CD14-positive monocyte (primary cell): ENCODE data around the gene HMOX2. TPM values are rescaled to one million over a fixed set of nuclear protein-coding genes. Genes with fewer than 3 reads are reported as not detected.
A peak's percentile ranks its signal among the peaks of the same experiment; 100 is the strongest.

ENCODE experiments used
- DNase-seq, 3 donors: peaks; one replicate each; pipeline ENCODE4 v3.0.0-alpha.2; 2011 to 2022
- H2AFZ ChIP-seq: 2 replicates; pipeline ENCODE4 v1.6.0; 2012; ENCODE audit warnings: mild to moderate bottlenecking, low read depth, low read length, inconsistent platforms; ENCODE audit not compliant: insufficient read depth, poor library complexity, severe bottlenecking
- H3K27ac ChIP-seq, 2 donors: 1 replicate in 1 of 2; 2 replicates in 1 of 2; pipeline ENCODE4 v1.5.1; 2012 to 2013; ENCODE audit warnings: low read length in 2 of 2, control low read depth in 1 of 2, inconsistent platforms in 1 of 2, low read depth in 1 of 2, mild to moderate bottlenecking in 1 of 2
- H3K27me3 ChIP-seq, 2 donors: one replicate each; pipeline versions ENCODE4 v1.6.0 to v1.6.1; 2011 to 2013; ENCODE audit warnings: low read length in 2 of 2; ENCODE audit not compliant: control insufficient read depth in 2 of 2, insufficient read depth in 2 of 2
- H3K36me3 ChIP-seq, 2 donors: replicated peaks in 1 of 2; 1 replicate in 1 of 2; 2 replicates in 1 of 2; pipeline versions ENCODE4 v1.5.1 to v1.6.1; 2012 to 2013; ENCODE audit warnings: low read length in 2 of 2, control low read depth in 1 of 2, inconsistent platforms in 1 of 2, mild to moderate bottlenecking in 1 of 2; ENCODE audit not compliant: insufficient read depth in 2 of 2, control insufficient read depth in 1 of 2
- H3K4me1 ChIP-seq, 2 donors: 1 replicate in 1 of 2; 2 replicates in 1 of 2; pipeline versions ENCODE4 v1.5.1 to v1.6.1; 2012 to 2013; ENCODE audit warnings: low read length in 2 of 2, control low read depth in 1 of 2, inconsistent platforms in 1 of 2, mild to moderate bottlenecking in 1 of 2, moderate library complexity in 1 of 2; ENCODE audit not compliant: insufficient read depth in 2 of 2, control insufficient read depth in 1 of 2
- H3K4me2 ChIP-seq: replicated peaks from 2 replicates; pipeline ENCODE3; 2012; ENCODE audit warnings: low read length, moderate library complexity, mild to moderate bottlenecking; ENCODE audit not compliant: poor library complexity, severe bottlenecking; ENCODE audit errors: extremely low read depth
- H3K4me3 ChIP-seq, 3 experiments: fragments of 200-600 bp in 1 of 3; sonication (generic) in 1 of 3; replicated peaks in 1 of 3; 1 replicate in 2 of 3; 2 replicates in 1 of 3; pipeline ENCODE4 v1.5.1; 2011 to 2013; ENCODE audit warnings: low read length in 3 of 3, mild to moderate bottlenecking in 3 of 3, control low read depth in 2 of 3, low read depth in 2 of 3, inconsistent platforms in 1 of 3, moderate library complexity in 1 of 3
- H3K79me2 ChIP-seq: 2 replicates; pipeline ENCODE4 v1.6.0; 2012; ENCODE audit warnings: mild to moderate bottlenecking, control low read depth, inconsistent platforms, low read length, moderate library complexity; ENCODE audit not compliant: insufficient read depth
- H3K9ac ChIP-seq: 2 replicates; pipeline ENCODE4 v1.6.0; 2017; ENCODE audit warnings: low read length, mild to moderate bottlenecking; ENCODE audit not compliant: insufficient read depth, poor library complexity, severe bottlenecking
- H3K9me3 ChIP-seq, 2 donors: replicated peaks in 1 of 2; 1 replicate in 1 of 2; 2 replicates in 1 of 2; pipeline versions ENCODE4 v1.5.1 to v1.6.1; 2012 to 2013; ENCODE audit warnings: low read length in 2 of 2, control low read depth in 1 of 2; ENCODE audit not compliant: control insufficient read depth in 1 of 2, insufficient read depth in 1 of 2
- H4K20me1 ChIP-seq: 2 replicates; pipeline ENCODE4 v1.6.0; 2012; ENCODE audit warnings: mild to moderate bottlenecking, low read length, control low read depth, moderate library complexity; ENCODE audit not compliant: insufficient read depth
- H3K27ac Mint-ChIP-seq, 7 donors: one replicate each; pipeline ENCODE4 v1.8.0; 2020; ENCODE audit warnings: mild to moderate bottlenecking in 7 of 7, mixed read lengths in 7 of 7, moderate library complexity in 6 of 7, inconsistent platforms in 2 of 7
- H3K27me3 Mint-ChIP-seq, 3 donors: one replicate each; pipeline ENCODE4 v1.8.0; 2021 to 2022; ENCODE audit warnings: low read depth in 3 of 3, mild to moderate bottlenecking in 3 of 3, mixed read lengths in 3 of 3, moderate library complexity in 3 of 3, inconsistent platforms in 1 of 3
- H3K36me3 Mint-ChIP-seq, 2 donors: one replicate each; pipeline ENCODE4 v1.8.0; 2020; ENCODE audit warnings: mixed read lengths in 2 of 2, inconsistent platforms in 1 of 2, mild to moderate bottlenecking in 1 of 2
- H3K4me1 Mint-ChIP-seq: one replicate; pipeline ENCODE4 v1.8.0; 2020; ENCODE audit warnings: mild to moderate bottlenecking, mixed read lengths
- H3K4me3 Mint-ChIP-seq, 2 donors: one replicate each; pipeline ENCODE4 v1.8.0; 2020; ENCODE audit warnings: mild to moderate bottlenecking in 2 of 2, mixed read lengths in 2 of 2, moderate library complexity in 1 of 2
- H3K9me3 Mint-ChIP-seq, 7 donors: one replicate each; pipeline ENCODE4 v1.8.0; 2020 to 2022; ENCODE audit warnings: mixed read lengths in 7 of 7, mild to moderate bottlenecking in 6 of 7, moderate library complexity in 6 of 7, inconsistent platforms in 2 of 7
- CTCF ChIP-seq: fragments of 200-600 bp; IDR thresholded peaks from one replicate; pipeline ENCODE4 v1.8.0; 2022; ENCODE audit warnings: antibody characterized with exemption, mild to moderate bottlenecking
- WGBS: methylation state at CpG from one replicate; pipeline ENCODE4 v1.1.5; 2013; ENCODE audit warnings: missing lambda C conversion rate; ENCODE audit not compliant: insufficient coverage; 5-methylcytosine and 5-hydroxymethylcytosine counted together
- intact Hi-C, 2 donors: fragments of 100-400 bp; cut with micrococcal nuclease; formaldehyde crosslinking; loops; one replicate each; pipeline versions ENCODE4 v1.15.0 to v1.15.1; 2023
- polyA plus RNA-seq, 3 donors: library from polyadenylated mRNA; depleted of rRNA in 1 of 3; unstranded in 2 of 3; stranded (reverse) in 1 of 3; fragments of 300-500 nt in 2 of 3; fragments of >200 nt in 1 of 3; fragmentation: Illumina TruSeq in 2 of 3; gene quantifications; 1 replicate in 2 of 3; 2 replicates in 1 of 3; pipeline ENCODE4 v1.2.3, GENCODE V29; 2012 to 2021

Gene HMOX2
- polyA plus RNA-seq, 3 donors: 21.7 to 33.2 (median 25.0) TPM

DNA sequence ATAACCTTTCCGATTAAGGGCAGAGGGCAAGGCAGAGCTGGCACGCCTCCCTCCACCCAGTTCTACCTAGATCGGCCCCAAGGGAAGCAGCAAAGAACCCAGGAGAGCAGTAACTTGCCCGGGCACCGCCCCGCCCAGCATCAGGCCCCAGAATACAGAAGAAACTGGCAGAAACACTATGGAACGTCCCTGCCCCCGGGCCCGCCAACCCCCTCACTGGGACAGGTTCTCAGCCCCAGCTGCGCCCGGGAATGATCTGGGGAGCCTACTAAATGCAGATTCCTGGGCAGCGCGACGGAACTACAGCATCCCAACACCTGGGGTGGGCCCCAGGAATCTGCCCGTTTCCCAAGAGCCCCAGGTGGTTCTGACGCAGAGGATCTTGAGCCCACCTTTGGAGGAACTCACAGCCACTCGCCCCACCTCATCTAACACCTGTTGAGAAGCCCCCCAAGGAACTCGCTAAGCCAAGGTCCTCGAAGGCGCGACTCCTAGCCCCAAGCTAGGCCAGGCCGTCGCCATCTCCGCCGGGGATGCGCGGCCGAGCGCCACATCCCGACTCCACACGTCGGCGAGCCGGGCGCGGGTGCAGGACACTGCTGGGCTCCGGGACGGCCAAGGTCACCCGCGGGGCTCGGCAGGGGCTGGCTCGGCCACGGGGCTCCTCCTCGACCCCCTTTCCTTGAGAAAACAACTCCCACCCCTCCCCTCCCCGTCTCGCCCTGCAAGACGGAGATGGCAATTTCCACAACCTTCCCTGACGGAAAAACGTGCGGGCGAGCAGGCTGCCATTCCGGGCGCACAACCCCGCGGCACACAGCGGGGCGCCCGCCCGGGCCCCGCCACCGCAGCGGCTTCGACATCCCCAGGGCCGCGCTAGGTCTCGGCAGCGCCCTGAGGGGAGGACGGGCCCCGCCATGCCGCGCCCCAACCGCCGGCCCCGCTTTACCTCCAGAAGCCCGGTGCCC lies 61.5 kb downstream of the HMOX2 start:
- no peak for TF ChIP-seq CTCF
- H3K79me2 ChIP-seq: peaks cover 32% of the 10 kb centered on the region
- H3K4me1 Mint-ChIP-seq: peaks cover 25% of the 10 kb centered on the region
- peaks cover 0 to under 1% of the 10 kb centered on the region in 2 donors for H3K36me3 ChIP-seq
- H4K20me1 ChIP-seq: peaks cover 9% of the 10 kb centered on the region
- H3K27me3 ChIP-seq: peaks cover 0 to 4% of the 10 kb centered on the region in 2 donors
- peak in 1 of 3 donors; percentile 17 for DNase-seq
- H3K27me3 Mint-ChIP-seq: peaks cover 9 to 12% (median 10%) of the 10 kb centered on the region in 3 donors
- peaks cover 12 to 19% of the 10 kb centered on the region in 2 donors for H3K4me1 ChIP-seq
- peaks cover 9 to 15% of the 10 kb centered on the region in 2 donors for H3K9me3 ChIP-seq
- H2AFZ ChIP-seq: peak overlapping the region; percentile 81
- H3K4me3 ChIP-seq: peak overlapping the region; percentile 52 to 83 (median 57)
- H3K9me3 Mint-ChIP-seq: peaks cover 6 to 26% (median 20%) of the 10 kb centered on the region in 7 donors
- peak overlapping the region; percentile 83 for H3K9ac ChIP-seq
- H3K27ac ChIP-seq: peak overlapping the region in 1 of 2 donors; percentile 87
- 14% methylated on average over 75 of the region's 75 CpGs for WGBS
- intact Hi-C loops: loop anchor here (2.0 kb wide), 2 partner anchors 61 to 77 kb away; partner anchors contain the start of genes HMOX2 (in 1 of the 2) and UBALD1 (in 1 of the 2)
- peaks cover 25 to 26% of the 10 kb centered on the region in 2 donors for H3K36me3 Mint-ChIP-seq
- peak overlapping the region; percentile 72 to 86 for H3K4me3 Mint-ChIP-seq
- H3K27ac Mint-ChIP-seq: peak overlapping the region in 3 of 7 donors; percentile 54 to 75 (median 54)
- peak overlapping the region; percentile 90 for H3K4me2 ChIP-seq
